Measurements from ENCODE around the gene MICAL3.
A peak's percentile ranks its signal among the peaks of the same experiment; 100 is the strongest.
"Not testable (repeated sequence)": the region's sequence is repeated elsewhere in the genome, so short reads cannot be mapped to it uniquely, and the experiment has no call there.

MICAL3 gene

DNA sequence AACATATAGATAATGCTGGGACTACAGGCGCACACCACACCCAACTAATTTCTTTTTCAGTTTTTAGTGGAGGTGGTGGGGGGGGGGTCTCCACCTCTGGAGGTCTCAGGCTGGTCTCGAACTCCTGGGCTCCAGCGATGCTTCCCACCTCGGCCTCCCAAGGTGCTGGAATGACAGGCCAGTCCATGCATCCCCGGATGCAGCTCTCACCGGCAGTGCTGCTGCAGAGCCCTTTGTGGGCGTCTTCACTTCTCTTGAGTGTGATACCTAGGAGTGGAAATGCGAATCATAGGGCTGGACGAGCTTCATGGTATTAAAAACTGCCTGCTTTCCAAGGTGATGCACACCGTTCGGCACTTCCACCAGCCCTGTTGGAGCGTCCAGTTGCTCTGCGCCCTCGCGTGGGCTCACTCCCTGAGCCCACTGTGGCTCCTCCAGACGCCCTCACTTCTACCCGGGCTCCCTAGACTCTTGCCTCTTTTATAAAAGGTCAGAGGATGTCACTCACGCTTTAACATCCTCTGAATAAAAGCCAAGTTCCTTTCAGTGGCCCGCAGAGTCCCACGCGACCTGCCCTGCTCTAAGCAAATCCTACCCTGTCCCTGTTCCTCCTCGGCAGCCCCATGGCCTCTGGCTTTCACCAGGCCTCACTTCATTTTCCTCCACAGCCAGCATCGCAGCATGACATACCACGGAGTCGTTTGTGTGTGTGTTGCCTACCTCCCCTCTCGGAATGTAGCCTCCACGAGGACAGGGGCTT lies 249.3 kb downstream of the MICAL3 start:
- no peak for DNase-seq

DNA sequence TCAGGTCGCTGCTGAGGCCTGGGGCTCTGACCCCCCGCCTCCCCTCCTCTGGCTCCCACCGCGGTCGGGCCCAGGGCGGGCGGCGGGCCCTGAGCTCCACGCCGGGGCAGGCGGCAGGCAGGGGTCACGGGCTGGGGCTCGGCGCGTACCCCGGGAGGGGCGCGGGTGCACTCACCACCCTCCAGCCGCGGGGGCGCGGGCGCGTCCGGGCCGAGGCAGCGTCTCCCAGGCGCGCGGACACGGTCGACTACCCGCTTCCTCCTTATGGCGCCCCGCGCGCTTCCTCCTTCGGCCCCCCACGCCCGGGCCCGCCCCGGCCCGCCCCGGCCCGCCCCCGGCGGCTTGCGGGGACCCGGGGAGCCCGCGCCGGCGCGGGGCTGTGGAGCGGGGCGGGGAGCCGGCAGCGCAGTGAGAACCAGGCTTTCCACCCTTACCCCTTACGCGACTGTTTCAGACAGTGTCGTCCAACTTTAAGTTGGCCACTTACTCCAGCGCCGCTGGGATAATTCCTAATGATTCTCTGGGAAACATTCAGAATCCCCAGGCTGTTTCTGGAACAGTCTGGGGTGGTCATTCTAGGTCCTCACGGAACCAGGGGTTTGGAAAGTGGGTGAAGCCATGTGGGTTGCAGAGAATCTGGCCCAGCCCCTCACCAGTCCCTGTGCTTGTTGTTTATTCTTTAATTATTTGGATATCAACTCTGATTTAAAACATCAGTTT lies 250.0 kb downstream of the MICAL3 start, which contains the start of gene BID:
Gene BID (minus strand): TSS at position 264 of the 720 bp plus-strand sequence. CDS start 24,353 bp downstream, outside the sequence.
- DNase-seq = peak in 4 of 5 experiments; percentile 23 to 43 (median 34)

DNA sequence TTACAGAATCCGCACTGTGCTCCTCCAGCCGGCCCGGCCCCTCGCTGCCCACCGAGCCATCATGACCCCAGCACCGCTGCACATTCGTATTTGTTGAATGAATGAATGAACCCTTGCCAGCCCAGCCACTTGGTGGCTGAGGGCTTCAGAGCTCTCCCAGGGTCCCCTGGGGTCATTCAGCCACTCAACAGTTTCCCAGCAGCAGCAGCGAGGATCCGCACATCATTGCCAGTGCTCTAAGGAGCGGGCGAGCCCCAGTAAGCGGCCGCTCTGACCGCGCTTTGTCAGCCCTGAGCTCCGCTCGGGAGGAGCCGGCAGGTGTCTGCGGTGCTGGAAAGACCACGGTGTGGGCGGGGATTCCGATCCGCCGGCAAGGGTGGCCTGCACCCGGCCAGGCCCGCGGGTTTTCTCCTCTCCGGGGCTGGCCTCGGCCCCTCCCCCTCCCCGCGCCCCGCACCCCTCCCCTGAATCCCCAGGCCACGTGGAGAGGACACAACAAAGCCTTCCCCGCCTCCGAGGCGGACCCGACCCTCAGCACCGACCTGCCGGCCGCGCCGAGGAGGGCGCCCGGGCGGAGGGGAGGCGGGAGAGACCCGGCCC lies 250.7 kb downstream of the MICAL3 start:
- DNase-seq = peak in 4 of 5 experiments; percentile 32 to 69 (median 54)

DNA sequence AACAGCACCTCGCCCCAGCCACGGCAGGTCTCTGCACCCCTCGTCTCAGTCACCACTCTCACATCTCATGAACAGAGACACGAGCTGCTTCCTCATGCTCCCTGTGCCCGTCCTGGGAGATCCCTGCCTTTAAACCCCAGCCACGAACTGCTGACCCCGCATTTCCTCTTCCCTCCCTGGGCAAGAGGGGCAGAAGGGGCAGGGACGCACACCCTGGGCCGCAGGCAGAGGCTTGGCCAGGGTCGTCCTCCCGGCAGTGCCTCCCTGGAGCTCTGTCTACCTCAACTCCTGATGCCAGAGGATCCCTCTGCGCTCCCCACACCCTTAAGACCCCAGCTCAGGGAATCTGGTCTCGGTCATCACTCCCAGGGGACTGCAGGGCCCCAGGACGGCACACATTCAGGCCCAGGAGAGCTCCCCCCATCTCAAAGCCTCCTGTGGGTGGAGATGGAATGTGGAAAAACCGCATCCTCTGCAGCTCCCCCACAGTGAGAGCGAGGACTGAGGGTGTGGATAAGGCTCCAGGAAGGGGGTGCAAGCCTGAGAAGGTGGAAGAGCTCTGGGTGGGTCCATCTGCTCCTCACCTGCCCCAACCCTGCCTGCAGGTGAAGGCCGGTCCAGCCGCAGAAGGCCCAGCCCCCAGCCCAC lies 251.3 kb downstream of the MICAL3 start:
- DNase-seq = no peak

DNA sequence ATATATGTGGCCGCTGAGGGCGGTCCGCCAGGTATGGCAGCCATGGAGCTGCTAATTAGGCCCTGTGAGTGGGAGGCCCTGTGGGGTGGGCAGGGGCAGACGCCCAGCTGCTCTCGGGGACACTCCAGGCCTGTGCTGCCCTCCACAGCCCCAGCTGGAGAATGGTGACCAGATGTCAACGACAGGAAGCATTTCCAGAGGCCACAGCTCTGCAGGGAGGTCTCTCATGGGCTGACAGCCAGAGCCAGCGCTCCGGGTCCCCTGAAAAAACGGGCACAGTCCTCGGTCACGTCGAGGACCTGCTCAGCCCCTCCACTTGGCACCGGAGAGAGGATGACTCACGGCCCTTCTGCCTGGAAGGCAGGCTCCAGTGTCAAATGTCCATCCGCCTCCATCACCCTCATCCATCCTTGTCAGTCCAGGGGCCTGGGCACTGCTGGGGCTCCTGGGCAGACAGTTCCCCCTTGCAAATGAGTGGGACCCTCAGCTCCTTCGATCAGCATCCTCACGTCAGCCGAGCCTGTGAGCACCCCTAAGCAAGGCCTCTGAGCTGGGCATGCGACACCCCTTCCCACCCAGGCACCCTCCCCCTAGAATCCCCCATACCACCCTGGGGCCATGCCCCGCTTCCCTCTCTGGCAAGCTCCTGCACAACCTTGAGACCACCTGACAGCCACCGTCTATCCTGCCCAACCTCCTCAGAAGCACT lies 252.0 kb downstream of the MICAL3 start:
- DNase-seq = no peak

DNA sequence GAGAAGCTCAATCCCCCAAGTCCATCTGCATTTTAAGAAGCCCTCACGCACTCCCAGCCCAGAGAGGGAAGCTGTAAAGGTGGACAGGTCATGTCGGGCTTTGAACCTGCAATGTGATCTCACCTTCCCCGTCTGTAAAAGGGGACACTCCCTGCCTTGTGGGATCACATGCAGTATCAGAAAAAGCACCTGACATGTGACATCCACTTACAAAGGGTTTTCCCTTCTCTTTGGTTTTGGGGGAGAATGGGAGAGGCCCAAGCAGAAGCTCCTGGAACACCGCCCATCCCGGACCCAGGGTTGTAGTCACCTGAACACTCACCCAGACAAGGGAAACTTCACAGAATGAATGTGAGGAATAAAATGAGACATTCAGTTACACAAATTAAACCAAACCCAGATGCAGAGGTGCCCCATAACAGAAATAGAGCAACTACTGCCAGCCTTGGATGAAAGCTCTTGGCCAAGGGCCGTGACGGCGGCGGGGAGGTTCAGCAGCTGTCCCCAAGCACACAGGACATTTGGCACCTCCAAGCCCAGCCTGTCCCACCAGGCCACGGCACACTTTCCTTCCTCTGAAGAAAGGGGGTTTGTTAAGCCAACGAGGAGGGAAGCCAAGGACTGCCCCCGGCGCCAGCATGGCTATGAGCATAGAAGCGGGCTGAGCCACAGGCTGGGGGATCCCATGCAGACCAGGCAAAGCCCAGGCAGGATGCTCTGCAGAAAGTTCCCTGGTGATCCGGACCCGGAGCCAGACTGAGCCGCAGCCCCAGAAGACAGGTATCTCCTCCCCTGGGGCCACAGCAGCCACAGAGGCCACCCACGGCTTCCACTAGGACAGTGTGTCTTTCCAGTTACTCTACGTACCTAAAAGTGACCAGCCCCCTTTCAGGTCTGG lies 253.9 kb downstream of the MICAL3 start:
- DNase-seq = no peak

DNA sequence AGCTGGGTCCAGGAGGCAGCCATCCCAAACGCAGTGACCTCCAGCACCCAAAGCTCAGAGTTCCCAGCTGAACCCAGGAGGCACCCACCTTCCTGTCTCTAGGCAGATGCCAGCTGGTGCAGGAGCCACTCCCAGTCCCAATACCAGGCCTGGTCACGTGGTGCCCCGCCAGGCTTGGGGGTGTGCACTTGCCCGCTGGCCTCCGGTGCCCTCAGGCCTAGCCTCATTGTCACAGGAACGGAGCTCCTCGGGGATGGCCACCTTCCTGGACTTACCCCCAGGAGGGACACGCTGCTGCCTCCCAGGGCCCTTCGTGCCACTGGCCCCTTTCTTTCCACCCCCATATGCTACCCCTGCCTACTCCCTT lies 254.7 kb downstream of the MICAL3 start:
- DNase-seq = no peak

DNA sequence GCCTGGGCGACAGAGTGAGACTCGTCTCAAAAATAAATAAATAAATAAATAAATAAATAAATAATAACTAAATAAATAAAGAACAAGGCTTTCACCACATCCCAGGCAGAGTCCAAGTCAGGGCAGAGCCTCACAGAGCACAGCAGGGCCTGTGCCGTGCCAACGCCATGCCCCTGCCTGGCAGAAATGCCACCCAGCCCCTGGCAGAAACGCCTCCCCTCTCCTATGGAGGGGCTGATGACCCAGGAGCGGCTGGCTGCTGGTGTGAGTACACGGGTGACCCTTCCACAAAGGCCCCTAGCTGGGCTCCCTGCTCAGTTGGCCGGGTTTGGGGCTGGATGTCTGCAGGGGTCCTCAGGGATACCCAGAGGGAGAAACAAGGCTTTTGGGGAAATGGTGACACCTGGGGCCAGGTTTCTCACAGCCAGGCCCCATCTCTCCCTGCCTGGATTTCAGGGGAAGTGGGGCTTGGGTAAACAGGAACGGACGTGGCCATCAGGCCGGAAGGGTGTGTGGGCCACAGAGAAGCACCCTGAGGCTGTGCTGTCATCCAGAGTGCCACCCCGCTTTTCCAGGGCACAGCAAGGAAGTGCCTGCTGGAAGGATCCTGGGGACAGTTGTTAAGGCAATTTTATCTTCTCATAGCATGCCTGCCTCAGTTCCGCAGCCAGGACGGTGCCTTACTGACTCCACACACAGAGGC lies 255.2 kb downstream of the MICAL3 start:
- DNase-seq = no peak

DNA sequence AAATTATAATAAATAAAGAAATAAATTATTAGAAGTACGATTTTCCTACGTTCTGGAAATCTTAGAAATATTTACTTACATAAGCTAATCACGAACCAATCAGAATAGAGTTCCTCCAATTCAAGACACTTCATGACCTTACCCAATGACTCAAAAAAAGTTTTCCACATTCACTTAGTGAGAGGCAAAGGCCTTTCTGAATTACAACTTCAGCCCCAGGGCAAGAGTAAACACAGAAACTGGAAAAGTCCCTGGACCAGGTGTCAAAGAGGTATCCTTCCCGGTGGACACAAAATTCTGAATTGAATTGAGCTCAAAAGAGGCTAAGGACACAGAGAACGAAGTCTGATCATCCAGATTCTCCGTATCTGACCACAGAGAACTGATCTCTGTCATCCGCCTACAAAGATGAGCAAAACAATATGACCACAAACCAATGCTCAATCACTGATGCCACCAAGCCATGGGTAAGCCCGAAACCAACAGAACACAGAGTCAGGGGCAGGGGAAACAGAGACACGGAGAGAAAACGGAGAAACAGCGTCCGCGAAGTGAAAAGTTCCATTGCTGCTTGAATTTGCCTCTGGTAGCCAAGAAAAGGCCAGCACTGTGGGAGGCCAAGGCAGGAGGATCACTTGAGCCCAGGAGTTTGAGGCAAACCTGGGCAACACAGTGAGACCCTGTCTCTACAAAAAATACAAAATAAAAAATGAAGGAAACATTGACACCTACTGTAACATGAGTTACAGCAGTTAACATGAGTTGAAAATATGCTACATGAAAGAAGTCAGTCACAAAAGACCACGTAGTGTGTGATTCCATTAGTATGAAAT lies 256.9 kb downstream of the MICAL3 start:
- DNase-seq = peak in 3 of 5 experiments; percentile 47 to 93 (median 55)

DNA sequence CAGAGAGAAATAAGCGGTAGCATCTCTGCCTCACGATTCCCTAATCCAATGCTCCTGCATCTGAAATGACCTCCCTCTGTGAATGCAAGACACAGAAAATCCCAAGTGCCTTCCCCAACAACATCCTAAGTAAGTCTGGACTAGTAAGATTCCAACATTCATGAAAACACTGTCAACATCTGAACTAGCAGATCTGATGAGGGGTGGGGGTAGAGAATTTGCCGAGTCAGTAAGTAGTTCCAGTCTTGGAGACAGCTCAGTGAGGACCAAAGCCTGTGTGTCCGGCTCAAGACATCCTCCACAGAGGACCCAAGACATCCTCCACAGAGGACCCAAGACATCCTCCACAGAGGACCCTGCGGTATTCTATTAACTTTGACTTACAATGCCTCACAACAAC lies 259.5 kb downstream of the MICAL3 start:
- not testable (repeated sequence) for DNase-seq

DNA sequence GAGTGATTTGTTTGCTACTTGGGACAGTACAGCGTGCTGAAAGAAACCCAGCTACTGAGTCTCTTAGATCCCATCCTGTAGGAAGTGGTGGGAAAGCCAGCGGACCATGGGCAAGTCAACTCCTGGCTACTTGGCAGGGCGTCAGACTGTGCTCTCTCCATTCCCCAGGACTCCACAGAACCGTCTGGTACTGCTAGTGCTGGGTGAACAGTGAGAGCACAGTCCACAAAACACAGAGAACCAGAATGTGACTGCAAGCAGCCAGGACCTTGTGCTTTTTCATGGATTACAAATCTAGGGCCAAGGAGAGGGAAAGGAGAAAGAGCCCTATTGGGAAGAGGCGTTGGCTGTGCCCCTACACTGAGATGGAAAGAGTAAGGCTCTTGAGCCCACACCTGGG lies 260.3 kb downstream of the MICAL3 start:
- DNase-seq = no peak

DNA sequence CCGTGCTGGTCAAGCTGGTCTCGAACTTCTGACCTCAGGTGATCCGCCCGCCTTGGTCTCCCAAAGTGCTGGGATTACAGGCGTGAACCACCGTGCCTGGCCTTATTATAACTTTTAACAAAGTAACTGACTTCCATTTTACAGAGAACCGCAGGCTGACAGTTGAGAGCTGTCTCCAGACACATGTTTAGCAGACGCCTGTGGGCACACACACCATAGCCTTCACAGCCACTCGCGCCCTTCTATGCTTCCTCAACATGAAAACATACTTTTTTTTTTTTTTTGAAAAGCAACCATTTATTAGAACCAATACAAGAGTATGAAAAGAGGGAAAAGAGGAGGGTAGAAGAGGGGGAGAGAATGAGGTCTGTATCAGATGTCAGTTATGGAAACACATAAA lies 260.9 kb downstream of the MICAL3 start:
- DNase-seq = not testable (repeated sequence)

DNA sequence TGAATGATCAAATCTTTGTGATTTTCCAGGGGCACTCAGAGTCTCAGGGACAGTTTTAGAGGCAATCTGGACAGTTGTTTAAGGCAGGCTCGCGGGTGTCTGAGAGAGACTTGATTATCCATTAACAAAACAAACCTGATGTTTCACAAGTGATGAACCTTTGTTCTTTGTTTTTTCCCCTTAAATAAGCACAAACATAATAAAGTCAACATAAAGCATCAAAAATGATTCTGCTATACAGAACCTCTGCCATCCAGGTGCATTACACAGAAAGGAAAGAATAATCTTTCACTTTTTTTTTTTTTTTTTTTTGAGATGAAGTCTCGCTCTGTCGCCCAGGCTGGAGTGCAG lies 263.2 kb downstream of the MICAL3 start:
- DNase-seq = no peak

DNA sequence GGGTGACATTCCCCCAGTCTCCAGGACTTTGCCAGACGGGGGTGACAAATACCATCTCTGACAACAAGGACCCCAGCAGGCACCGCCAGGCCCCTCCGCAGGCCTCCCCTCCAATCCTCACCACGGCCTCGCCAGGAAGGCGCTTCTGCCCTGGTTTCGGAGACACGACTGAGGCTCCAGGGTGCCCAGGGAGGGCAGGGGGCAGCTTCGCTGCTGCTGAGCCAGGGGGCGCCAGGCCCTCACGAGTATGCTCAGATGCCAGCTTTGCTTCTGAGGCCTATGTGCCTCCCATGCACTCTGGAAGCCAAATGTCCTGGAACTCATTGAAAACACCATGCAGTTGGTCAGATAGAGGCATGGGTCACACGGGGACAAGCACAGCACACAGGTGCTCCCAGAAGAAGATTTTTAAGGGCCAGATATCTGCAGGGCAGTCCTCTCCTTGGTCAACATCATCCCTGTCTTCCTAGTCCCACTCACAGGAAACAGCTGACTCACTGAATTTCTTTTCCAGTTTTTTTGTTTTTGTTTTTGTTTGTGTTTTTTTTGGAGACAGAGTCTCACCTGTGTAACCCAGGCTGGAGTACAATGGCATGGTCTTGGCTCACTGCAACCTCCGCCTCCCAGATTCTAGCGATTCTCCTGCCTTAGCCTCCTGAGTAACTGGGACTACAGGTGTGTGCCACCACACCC lies 270.0 kb downstream of the MICAL3 start:
- DNase-seq = peak in 1 of 5 experiments; percentile 48

DNA sequence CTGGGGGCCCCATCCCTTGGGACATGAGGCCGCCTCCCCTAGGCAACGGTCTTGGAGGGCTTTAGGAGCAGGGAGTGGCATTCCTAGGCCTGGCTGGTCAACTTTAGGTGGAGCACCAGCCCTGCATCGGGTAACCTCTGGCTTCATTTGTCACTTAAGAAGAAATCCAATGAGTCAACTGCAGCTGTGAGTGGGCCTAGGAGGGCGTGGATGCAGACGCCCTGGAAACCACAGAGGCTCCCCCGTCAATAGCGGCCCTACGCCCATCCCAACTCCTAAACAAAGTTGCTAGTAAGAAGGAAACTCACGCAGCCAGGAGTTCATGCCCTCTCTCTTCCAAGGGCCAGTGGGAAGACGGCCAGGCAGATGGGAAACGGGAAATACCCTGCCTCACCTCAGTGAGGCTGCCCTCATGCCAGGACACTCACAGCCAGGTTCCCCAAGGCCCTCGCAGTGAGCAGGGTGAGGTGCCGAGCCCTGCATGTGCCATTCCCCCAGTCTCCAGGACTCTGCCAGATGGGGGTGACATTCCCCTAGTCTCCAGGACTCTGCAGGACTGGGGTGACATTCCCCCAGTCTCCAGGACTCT lies 270.9 kb downstream of the MICAL3 start:
- DNase-seq = no peak

DNA sequence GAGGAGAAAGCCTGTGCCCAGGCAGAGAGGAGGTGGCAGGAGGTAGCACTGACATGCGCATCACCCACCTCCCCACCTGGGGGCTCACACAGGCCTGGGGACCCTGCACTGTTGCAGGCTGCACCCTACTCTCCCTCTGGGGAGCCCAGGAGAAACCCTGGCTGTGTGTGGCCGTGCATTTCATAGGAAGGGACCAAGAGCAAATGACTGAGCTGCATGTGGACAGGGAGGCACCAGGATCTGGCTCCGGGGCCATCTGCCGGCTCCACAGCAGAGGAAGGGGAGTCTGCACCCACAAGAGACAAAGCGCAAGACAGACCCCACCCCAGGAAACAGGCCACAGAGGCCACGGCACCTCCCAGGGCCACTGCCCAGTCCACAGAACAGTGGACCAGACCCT lies 272.8 kb downstream of the MICAL3 start:
- DNase-seq = no peak

DNA sequence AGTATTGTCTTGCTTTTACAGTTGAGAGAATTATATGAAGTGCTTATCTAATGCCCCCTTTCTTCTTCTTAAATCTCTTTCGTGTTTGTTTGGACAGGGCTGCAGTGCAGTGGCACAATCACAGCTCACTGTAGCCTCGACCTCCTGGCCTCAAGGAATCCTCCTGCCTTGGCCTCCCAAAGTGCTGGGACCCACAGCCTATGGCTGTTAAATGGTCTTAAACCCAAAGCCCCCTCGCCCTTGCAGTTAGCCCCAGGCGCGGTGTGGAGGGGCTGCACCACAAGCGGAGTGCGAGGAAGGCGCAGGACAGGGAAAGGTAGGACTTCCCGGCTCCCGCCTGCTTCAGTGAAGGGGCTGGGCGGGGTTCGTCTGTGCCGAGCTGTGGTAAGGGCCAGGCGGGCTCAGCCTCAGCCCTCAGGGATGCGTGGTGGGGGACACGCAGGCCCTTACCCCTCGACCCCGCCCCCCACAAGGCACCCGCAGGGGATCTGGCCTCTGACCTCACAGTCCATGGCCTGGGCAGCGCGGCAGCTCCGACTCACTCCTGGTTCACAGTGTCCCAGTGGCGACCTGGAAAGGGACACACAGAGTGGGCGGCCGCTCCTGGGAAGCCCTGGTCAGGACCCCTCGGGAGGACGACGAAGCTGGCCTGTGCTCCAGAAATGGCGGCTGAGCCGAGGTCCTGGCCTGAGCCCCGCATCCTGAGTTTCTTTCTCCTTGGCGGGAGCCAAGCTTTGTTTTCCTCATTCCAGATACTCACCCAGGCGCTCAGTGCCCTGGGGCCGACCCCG lies 274.6 kb downstream of the MICAL3 start:
- no peak for DNase-seq
